ENCODE results near the gene SWI5. TPM values are rescaled to one million over a fixed set of nuclear protein-coding genes. Genes with fewer than 3 reads are reported as not detected.

SWI5 gene
- total and polyA plus RNA-seq, 5 experiments from 2014 or later: 11.7 to 46.8 (median 33.5) TPM

- Mint-ChIP-seq H3K4me3 (no peak overlapping the region), H3K4me1 (peaks cover 10 to 31% (median 19%) of the 10 kb centered on the region in 4 donors), H3K36me3 (no peaks in the 10 kb centered on the region), H3K27ac (no peak overlapping the region), H3K27me3 (peaks cover 10 to 41% (median 18%) of the 10 kb centered on the region in 5 donors), H3K9me3 (no peaks in the 10 kb centered on the region)
- ATAC-seq (no peak), DNase-seq (no peak)
- POLR2A ChIA-PET: interaction anchor here (0.6 to 0.7 kb wide), 3 partner anchors 42 to 134 kb away, joined by 3 to 8 read pairs (median 4); no protein-coding TSS in a partner anchor
These were observed 31.2 kb upstream of the SWI5 start for GRCh38 chr9:128244837-128245231.

DNA sequence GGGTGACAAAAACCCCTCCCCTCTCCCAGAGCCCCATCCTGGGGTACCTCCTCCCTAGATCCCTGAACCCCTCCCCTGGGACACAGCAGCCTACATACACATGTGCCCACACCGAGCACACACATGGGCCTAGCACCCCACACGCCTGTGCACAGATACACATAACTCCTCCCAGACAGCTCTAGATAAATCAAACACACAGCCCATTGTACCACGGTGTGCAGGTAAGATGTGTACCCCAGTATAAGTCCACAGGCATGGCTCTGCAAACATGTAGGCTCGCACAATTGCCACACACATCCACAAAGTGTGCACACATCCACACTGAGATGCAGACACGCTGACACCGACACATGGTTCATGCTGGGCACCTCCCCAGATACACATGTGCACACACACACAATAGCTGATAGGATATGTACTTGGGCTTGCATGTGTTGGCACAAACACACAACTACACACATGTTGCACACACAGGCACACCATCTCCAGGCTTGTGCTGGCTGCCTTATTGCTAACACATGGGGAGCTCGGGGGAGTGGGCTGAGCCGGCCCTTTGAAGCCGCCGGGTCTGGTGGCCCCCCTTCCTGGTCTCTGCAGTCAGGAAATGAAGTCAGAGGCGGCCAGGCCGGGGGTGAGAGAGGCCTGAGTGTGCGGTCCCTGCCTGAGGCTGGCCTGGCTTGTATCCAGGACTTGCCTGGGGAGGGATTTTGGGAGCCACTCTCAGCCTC is 30.5 kb upstream of the SWI5 start:
- Mint-ChIP-seq H3K4me3 (peak overlapping the region in 2 of 10 donors; percentile 10 to 29), H3K36me3 (no peaks in the 10 kb centered on the region), H3K27ac (peak overlapping the region in 4 of 10 donors; percentile 1 to 83 (median 44)), H3K9me3 (no peaks in the 10 kb centered on the region), H3K27me3 (peaks cover 10 to 36% (median 18%) of the 10 kb centered on the region in 5 donors), H3K4me1 (peaks cover 10 to 34% (median 22%) of the 10 kb centered on the region in 4 donors)
- DNase-seq: no peak
- POLR2A ChIA-PET: interaction anchor here (0.6 to 0.7 kb wide), 2 partner anchors 103 to 133 kb away, joined by 3 to 8 read pairs; no protein-coding TSS in a partner anchor
- ATAC-seq: no peak

GRCh38 chr9:128246471-128246870 is 29.6 kb upstream of the SWI5 start:
- no peak for ATAC-seq
- Mint-ChIP-seq H3K4me1 (peaks cover 13 to 41% (median 25%) of the 10 kb centered on the region in 4 donors), H3K9me3 (no peaks in the 10 kb centered on the region), H3K27ac (peak overlapping the region in 2 of 10 donors; percentile 38 to 72), H3K36me3 (no peaks in the 10 kb centered on the region), H3K27me3 (peaks cover 10 to 30% (median 16%) of the 10 kb centered on the region in 5 donors), H3K4me3 (no peak overlapping the region)
- POLR2A ChIA-PET: no interaction called here
- DNase-seq: no peak

DNA sequence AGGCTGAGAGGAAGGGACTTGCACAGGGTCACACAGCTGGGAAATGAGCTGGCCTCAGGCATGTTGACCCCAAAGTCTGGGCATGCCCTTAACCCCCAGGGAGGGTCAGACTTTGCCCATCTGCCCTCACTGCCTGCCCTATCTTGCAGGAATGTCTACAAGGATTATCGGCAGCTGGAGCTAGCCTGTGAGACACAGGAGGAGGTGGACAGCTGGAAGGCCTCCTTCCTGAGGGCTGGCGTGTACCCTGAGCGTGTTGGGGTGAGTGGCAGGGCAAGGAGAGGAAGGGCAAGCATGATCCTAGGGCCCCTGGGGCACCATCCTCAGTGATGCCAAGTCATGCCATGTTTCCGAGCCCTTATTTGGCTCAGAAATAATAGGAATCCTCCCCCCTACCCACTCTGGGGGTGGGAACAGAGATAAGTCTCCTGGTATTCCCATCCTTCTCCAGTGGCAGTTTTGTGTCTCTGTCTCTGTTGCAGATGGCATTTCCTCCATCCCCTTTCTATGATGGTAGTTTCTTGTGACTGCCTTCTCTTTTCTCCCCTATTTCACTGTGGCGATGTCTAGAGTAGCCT is 28.8 kb upstream of the SWI5 start:
- Mint-ChIP-seq H3K27ac (peak overlapping the region in 5 of 10 donors; percentile 27 to 79 (median 47)), H3K4me1 (peaks cover 18 to 47% (median 31%) of the 10 kb centered on the region in 4 donors), H3K4me3 (no peak overlapping the region), H3K9me3 (no peaks in the 10 kb centered on the region), H3K36me3 (no peaks in the 10 kb centered on the region), H3K27me3 (peaks cover 10 to 22% (median 14%) of the 10 kb centered on the region in 5 donors)
- POLR2A ChIA-PET: no interaction called here
- no peak for ATAC-seq
- DNase-seq: no peak

DNA sequence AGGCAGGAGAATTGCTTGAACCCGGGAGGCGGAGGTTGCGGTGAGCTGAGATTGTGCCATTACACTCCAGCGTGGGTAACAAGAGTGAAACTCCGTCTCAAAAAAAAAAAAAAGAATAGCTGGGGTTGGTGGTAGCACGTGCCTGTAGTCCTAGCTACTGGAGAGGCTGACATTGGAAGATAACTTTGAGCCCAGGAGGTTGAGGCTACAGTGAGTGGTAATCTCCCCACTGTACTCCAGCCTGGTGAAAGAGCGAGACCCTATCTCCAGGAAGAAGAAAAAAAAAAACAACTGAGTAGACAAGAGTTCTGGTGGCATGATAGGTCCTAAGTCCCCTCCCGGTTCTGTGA is 26.5 kb upstream of the SWI5 start:
- no peak for ATAC-seq
- H3K36me3 Mint-ChIP-seq: no peaks in the 10 kb centered on the region
- peaks cover under 1 to 8% (median 4%) of the 10 kb centered on the region in 5 donors for H3K27me3 Mint-ChIP-seq
- peak overlapping the region; percentile 77 to 99 (median 97) for H3K27ac Mint-ChIP-seq
- H3K4me3 Mint-ChIP-seq: peak overlapping the region; percentile 81 to 94 (median 88)
- H3K9me3 Mint-ChIP-seq: no peaks in the 10 kb centered on the region
- H3K4me1 Mint-ChIP-seq: peaks cover 16 to 35% (median 22%) of the 10 kb centered on the region in 4 donors
- POLR2A ChIA-PET: interaction anchor here (0.6 to 2.3 kb wide), 9 partner anchors 9 to 1393 kb away, joined by 3 to 14 read pairs (median 4); partner anchors contain the start of genes ASB6, GOLGA2, SWI5 and URM1
- no peak for DNase-seq

DNA sequence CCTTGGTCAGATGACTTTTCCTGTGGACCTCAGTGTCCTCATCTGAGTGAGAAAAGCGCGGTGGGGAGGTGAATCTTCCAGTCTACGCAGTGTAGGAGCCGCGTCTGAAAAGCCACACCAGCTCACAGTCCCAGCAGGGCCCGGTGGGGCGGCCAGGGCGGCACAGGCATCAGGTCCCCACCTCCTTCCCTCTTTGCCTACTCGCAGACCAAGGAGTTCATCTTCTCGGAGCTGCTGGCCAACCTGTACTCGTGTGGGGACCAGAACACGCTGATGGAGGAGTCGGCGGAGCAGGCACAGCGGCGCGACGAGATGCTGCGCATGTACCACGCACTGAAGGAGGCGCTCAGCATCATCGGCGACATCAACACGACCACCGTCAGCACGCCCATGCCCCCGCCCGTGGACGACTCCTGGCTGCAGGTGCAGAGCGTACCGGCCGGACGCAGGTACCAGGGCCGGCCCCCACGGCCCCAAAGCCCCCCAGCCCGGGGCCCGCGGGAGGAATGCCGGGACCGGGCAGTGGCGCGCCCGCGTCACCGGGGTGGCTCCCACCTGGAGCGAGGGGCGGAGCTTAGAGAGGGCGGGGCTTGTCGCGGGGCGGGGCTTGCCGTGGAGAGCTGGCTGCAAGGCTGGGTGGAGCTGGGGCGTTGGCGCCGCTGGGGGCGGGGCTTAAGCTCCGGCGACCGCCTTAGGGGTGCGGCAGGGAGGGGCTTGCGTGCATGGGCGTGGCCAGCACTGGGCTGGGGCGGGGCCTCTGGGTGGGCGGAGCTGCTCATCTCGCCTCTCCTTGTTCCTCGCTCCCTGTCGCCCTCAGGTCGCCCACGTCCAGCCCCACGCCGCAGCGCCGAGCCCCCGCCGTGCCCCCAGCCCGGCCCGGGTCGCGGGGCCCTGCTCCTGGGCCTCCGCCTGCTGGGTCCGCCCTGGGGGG is 25.9 kb upstream of the SWI5 start:
- ATAC-seq (peak; percentile 88 to 89), DNase-seq (peak; percentile 94 to 100 (median 99))
- Mint-ChIP-seq H3K4me1 (peaks cover 16 to 34% (median 23%) of the 10 kb centered on the region in 4 donors), H3K27me3 (peaks cover 0 to 8% (median 4%) of the 10 kb centered on the region in 5 donors), H3K9me3 (no peaks in the 10 kb centered on the region), H3K27ac (peak overlapping the region; percentile 77 to 99 (median 97)), H3K4me3 (peak overlapping the region; percentile 81 to 94 (median 88)), H3K36me3 (peaks cover 0 to 1% (median 0%) of the 10 kb centered on the region in 3 donors)
- POLR2A ChIA-PET: interaction anchor here (0.6 to 2.3 kb wide), 13 partner anchors 10 to 1392 kb away, joined by 3 to 14 read pairs (median 4); partner anchors contain the start of genes ASB6, GOLGA2, ODF2 and SWI5

DNA sequence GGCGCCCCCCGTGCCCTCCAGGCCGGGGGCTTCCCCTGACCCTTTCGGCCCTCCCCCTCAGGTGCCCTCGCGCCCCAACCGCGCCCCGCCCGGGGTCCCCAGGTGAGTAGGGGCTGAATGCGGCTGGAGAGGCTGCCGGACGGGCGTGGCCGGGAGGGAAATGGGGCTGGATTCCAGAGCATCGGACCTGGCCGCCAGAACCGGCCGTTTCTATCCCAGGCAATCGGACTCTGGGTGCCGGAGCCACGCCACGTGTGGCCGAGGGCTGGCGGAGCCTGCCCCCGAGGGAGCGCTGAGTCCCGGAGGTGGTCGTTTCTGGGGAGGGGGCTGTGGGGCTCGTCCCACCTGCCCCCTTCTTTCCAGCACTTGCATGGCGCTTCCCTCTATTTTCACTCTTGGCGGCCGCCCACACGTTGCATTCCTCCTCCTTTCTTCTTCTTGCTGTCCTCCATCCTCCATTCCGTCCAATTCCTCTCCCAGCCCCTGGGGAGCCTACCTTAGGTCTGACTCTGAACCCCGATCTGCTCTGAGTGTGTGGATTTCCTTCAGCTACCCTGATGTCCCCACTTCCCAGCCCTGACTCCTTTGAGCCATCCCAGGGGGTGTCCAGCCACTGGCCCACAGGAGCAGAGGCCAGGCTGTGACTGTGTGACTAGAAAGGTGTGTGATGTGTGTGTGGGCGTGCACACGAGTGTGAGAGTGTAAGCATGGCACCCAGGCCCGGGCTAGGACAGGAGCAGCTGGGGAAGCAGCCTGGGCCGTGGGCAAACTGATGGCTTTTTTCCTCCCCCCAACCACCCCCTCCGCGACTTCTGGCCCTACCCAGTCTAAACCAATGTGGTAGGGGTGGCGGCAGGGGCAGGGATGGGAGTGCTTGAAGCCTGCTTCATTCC is 25.0 kb upstream of the SWI5 start:
- Mint-ChIP-seq H3K4me3 (peak overlapping the region; percentile 62 to 89 (median 86)), H3K36me3 (peaks cover 0 to 6% (median 0%) of the 10 kb centered on the region in 3 donors), H3K27ac (peak overlapping the region in 6 of 10 donors; percentile 65 to 93 (median 72)), H3K9me3 (no peaks in the 10 kb centered on the region), H3K4me1 (peaks cover 11 to 25% (median 17%) of the 10 kb centered on the region in 4 donors), H3K27me3 (peaks cover 0 to 4% (median 3%) of the 10 kb centered on the region in 5 donors)
- POLR2A ChIA-PET: interaction anchor here (0.7 to 2.3 kb wide), 7 partner anchors 25 to 829 kb away, joined by 3 to 14 read pairs (median 4); partner anchors contain the start of genes GOLGA2, ODF2, SWI5 and URM1
- ATAC-seq: no peak
- no peak for DNase-seq

DNA sequence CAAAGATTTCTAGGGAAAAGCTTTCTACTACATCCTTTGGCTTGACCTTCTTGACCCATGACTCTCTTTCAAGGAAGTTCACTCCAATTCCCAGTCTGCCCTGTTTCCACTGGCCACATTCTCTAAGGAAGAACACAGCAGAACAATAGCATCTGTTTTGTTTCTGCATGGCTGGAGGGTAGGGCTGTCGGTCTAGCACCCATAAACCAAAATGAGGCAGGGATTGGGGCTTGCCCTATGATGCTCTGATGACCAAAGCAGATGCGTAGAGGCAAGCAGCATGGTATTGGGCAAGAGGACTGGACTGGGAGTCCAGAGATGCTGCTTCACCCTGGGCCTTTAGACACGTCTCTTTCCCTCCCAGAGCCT is 24.4 kb upstream of the SWI5 start:
- Mint-ChIP-seq H3K27ac (peak overlapping the region in 6 of 10 donors; percentile 21 to 48 (median 32)), H3K4me1 (peaks cover 11 to 23% (median 17%) of the 10 kb centered on the region in 4 donors), H3K36me3 (peaks cover 0 to 7% (median 0%) of the 10 kb centered on the region in 3 donors), H3K4me3 (peak overlapping the region; percentile 32 to 89 (median 62)), H3K9me3 (no peaks in the 10 kb centered on the region), H3K27me3 (peaks cover 0 to 4% (median 3%) of the 10 kb centered on the region in 5 donors)
- POLR2A ChIA-PET: interaction anchor here (1.0 kb wide), 1 partner anchor 60 kb away, joined by 3 read pairs; the partner anchor contains the start of gene CIZ1
- DNase-seq (no peak), ATAC-seq (no peak)

- Mint-ChIP-seq H3K4me3 (peak overlapping the region in 4 of 10 donors; percentile 1 to 87 (median 62)), H3K27ac (peak overlapping the region in 2 of 10 donors; percentile 17 to 53)
- POLR2A ChIA-PET: interaction anchor here (0.6 to 1.0 kb wide), 2 partner anchors 61 to 509 kb away, joined by 3 to 5 read pairs; partner anchors contain the start of gene CIZ1
These were observed 23.5 kb upstream of the SWI5 start for GRCh38 chr9:128252317-128253139.

More at GRCh38 chr9:128252317-128253139, 23.5 kb upstream of the SWI5 start:
- peaks cover 0 to 14% (median 1%) of the 10 kb centered on the region in 3 donors for H3K36me3 Mint-ChIP-seq
- H3K27me3 Mint-ChIP-seq: peaks cover 0 to 4% (median 3%) of the 10 kb centered on the region in 5 donors
- DNase-seq (no peak), ATAC-seq (no peak)
- no peaks in the 10 kb centered on the region for H3K9me3 Mint-ChIP-seq
- H3K4me1 Mint-ChIP-seq: peaks cover 10 to 23% (median 17%) of the 10 kb centered on the region in 4 donors
